Tongue (tissue), 2 donors: ENCODE results near the gene ZFYVE28. TPM values are rescaled to one million over a fixed set of nuclear protein-coding genes. Genes with fewer than 3 reads are reported as not detected.
"Not testable (repeated sequence)": the region's sequence is repeated elsewhere in the genome, so short reads cannot be mapped to it uniquely, and the experiment has no call there.

Experiments
- DNase-seq: peaks from one replicate; pipeline ENCODE4 v3.0.0-alpha.2; 2015
- total RNA-seq: library from RNA; depleted of rRNA; stranded (reverse); fragments of >200 nt; gene quantifications from one replicate; pipeline ENCODE4 v1.2.3, GENCODE V29; 2014

Gene ZFYVE28
- total RNA-seq, 1 donor from 2014 or later: 10.1 TPM

- DNase-seq: no peak
Measured at GRCh38 chr4:2446656-2447564, 28.5 kb upstream of the ZFYVE28 start.

- no peak for DNase-seq
Measured at GRCh38 chr4:2445571-2445970, 27.1 kb upstream of the ZFYVE28 start.

GRCh38 chr4:2445130-2445529, 26.7 kb upstream of the ZFYVE28 start:
- DNase-seq: no peak

DNA sequence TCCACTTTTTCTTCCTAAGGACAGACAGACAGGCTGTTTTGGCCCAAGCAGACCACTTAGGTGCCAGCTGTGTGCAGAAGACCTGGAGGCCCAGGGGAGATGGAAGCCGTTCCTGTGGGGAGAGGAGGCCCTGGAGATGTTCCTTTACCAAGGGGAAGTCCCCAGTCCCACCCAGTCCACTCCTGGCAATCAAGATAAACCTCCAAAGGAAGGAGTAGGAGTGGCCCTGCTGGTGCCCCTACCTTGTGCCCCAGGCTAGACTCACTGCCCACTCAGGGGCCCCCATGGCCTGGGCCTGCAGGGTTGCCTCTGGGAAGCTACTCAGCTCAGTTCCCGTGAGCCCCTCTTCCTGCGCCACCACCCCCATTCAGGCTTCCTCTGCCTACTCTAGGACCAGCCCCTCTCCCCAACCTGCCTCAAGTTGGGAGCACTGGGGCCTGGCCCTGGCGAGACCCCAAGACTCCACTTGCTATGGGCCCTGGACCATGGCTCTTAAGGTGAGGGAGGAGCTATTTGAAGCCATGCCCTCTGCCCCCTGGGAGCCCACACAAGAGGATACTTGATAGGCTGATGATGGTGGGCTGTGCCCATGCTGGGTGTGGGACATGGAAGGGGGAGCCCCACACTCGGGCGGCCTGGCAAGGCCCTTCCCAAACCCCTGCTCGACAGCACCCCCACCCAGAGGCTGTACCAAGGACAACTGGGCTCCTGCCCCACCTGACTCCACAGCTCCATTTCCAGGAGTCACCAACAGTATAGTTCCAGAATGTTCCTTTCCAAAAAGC, 25.7 kb upstream of the ZFYVE28 start:
- no peak for DNase-seq

- DNase-seq: no peak
Measured at GRCh38 chr4:2443061-2443730, 24.8 kb upstream of the ZFYVE28 start.

DNA sequence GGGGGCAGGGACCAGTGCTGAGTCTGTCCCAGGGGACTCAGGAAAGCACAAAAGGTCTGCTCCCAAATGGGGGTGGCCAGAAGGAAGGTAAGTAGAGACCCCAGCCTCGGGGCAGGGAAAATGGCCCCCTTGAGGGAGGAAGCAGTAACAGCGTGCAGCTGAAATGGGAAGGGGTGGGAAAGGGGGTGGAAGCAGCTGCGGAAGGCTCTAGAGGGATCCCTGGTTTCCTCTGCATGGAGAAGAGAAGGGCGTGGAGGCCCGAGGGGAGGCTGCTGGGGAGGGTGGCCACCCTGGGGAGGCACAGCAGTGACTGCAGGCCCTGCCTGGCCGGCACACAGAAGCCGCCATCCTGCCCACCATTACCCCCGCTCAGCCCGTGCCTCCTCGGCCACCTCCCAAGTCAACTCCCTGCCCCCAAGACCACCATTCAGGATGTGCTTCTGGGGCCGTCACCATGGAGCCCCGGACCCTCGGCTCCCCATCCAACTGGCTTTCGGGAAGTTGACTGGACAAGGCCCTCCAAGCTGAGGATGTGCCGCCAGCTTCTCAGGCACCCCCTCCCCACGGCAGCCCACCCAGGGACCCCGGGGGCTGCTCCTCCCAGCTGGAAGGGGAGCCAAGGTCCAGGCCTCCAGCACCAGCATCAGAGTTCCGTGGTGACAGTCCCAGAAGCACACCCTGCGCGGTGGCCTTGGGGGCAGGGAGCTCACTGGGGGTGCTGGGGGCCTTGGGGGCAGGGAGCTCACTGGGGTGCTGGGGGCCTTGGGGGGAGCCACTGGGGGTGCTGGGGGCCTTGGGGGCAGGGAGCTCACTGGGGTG, 23.9 kb upstream of the ZFYVE28 start:
- no peak for DNase-seq

- DNase-seq: peak; percentile 22
Measured at GRCh38 chr4:2441393-2442174, 23.1 kb upstream of the ZFYVE28 start.

DNA sequence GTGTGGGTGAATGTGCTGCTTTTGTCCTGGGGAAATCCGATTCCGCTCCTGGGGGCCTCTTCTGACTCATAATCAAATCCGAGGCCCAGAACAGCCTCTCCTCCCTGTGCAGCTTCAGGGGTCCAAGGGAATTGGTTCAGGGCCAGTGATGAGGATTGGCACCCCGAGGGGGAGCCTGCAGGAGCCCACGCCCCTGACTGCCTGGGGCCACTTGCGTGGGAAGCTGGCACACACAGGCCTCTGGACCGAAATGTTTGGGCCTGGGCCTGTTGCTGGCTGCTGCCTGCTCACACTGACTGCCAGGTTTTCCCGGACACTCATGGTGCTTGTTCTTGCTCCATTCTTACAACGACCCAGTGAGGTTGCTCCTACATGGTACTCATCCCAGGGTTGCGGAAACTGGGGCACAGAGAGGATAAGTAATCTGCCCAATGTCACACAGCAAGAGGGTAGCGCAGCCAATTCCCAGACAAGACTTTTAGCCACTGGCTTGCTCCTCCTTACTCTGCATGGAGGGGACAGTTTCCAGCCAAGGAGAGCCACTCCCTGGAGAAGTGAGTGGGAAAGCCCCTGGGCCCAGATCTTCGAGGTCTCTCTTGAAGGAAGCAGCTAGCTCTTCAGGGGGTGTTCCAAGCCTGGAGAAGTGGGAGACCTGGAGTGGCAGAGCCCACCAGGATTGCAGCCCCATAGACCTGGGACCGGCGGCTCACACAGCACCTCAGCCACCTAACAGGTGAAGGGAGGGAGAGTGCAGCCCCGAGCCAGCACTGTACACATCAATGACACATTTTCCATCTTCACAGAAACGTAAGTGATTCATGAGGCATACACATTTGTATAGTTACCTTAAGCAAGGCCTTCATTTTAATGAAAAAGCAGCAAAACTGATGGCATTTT, 20.6 kb upstream of the ZFYVE28 start:
- no peak for DNase-seq

DNA sequence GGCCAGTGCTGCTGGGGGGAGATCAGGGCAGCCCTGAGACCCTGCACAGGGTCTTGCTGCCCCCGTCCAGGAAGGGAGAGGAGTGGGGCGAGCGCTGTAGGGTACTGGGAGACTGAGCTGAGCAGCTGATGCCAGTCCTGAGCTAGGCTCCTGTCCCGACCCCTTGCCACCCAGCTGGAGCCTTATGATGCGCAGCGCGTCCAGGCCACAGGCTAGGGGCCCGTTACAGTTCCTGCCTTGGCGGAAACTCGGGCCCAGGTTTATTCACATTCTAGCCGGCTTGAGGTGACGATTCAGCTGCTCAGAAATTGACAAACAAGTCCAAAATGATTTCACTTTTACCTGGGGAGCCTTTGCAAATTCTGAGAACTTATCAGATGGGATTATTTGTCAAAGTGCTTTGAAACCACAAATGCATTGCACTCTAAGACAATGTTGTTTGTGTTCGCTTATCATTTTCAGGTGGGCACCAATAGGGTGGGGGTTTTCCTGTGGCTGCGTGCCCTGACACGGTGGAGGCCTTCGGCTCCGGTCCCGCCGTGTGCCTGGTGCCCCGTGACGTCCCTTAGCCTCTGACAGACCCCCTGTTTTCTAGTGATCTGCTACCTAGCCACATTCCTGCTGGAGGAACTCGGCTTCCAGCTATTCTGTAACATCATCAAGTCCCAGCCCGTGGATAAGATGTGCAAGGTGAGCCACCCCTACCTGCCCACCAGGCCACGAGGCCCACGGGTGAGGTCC, 19.2 kb upstream of the ZFYVE28 start:
- no peak for DNase-seq

DNA sequence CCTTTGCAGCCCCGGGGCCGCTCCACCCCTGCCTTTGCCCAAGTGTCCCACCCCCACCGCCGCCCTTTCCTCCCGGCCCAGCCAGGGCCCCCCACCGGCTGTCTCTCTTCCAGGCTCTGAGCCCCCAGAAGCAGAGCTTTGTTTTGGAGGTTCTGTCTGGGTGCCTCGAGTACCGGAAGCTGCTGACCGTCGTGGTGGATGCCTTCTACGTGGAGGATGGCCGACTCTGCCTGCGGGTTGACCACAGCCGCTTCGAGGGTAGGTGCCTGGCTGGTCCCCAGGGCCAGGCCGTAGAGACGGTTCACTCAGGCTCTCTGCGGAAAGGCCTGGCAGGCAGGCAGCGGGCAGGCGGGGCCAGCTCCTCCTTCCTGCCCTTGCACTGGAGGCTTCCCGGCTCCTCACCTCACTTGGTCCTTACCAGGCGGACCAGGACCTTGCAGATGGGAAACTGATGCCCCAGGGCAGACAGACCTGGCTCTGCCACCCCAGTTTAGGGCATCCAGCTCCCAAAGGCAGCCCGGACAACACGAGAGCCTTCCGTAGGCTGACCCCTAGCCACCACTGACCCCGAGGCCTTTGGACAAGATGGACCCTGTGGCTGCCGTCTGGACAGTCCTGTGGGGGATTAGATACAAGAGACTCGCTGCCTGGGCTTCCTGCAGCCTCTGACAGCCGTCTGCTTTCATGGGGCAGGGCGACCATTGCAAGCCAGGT, 18.5 kb upstream of the ZFYVE28 start:
- no peak for DNase-seq

GRCh38 chr4:2436301-2436700, 17.9 kb upstream of the ZFYVE28 start:
- peak; percentile 45 for DNase-seq

- DNase-seq: no peak
Measured at GRCh38 chr4:2434420-2434819, 16.0 kb upstream of the ZFYVE28 start.

GRCh38 chr4:2433609-2434350, 15.3 kb upstream of the ZFYVE28 start:
- DNase-seq: no peak

- peak; percentile 16 for DNase-seq
Measured at GRCh38 chr4:2432991-2433530, 14.6 kb upstream of the ZFYVE28 start.

GRCh38 chr4:2432004-2432403, 13.6 kb upstream of the ZFYVE28 start:
- DNase-seq: no peak

GRCh38 chr4:2429945-2430757, 11.7 kb upstream of the ZFYVE28 start:
- not testable (repeated sequence) for DNase-seq
